ENCODE measurements around the gene TMEM150C. TPM values are rescaled to one million over a fixed set of nuclear protein-coding genes. Genes with fewer than 3 reads are reported as not detected.

TMEM150C gene
- total RNA-seq, 1 experiment from 2014 or later = 0.20 TPM

GRCh38 chr4:82457266-82457665 is 104.5 kb downstream of the TMEM150C start:
- in situ Hi-C loops (cut with HindIII; ENCODE audit: low pct_unique_long_range_greater_than_20kb, low sequenced_read_pairs) = no loop called here
- no peak for DNase-seq (ENCODE audit: low read depth)

GRCh38 chr4:82452026-82452425 is 109.8 kb downstream of the TMEM150C start:
- in situ Hi-C loops (cut with HindIII; ENCODE audit: low pct_unique_long_range_greater_than_20kb, low sequenced_read_pairs) = no loop called here

GRCh38 chr4:82450966-82451755 is 110.6 kb downstream of the TMEM150C start:
- no peak for DNase-seq (ENCODE audit: low read depth)
- in situ Hi-C loops (cut with HindIII; ENCODE audit: low pct_unique_long_range_greater_than_20kb, low sequenced_read_pairs) = no loop called here

More at GRCh38 chr4:82452026-82452425, 109.8 kb downstream of the TMEM150C start:
- no peak for DNase-seq (ENCODE audit: low read depth)

GRCh38 chr4:82447886-82448285 is 113.9 kb downstream of the TMEM150C start:
- in situ Hi-C loops (cut with HindIII; ENCODE audit: low pct_unique_long_range_greater_than_20kb, low sequenced_read_pairs) = no loop called here

GRCh38 chr4:82439088-82439487 is 122.7 kb downstream of the TMEM150C start:
- in situ Hi-C loops (cut with HindIII; ENCODE audit: low pct_unique_long_range_greater_than_20kb, low sequenced_read_pairs) = no loop called here

More at GRCh38 chr4:82447886-82448285, 113.9 kb downstream of the TMEM150C start:
- no peak for DNase-seq (ENCODE audit: low read depth)

GRCh38 chr4:82437285-82438005 is 124.3 kb downstream of the TMEM150C start:
- in situ Hi-C loops (cut with HindIII; ENCODE audit: low pct_unique_long_range_greater_than_20kb, low sequenced_read_pairs) = no loop called here
- no peak for DNase-seq (ENCODE audit: low read depth)

More at GRCh38 chr4:82439088-82439487, 122.7 kb downstream of the TMEM150C start:
- DNase-seq (ENCODE audit: low read depth) = no peak

GRCh38 chr4:82436780-82437179 is 125.0 kb downstream of the TMEM150C start:
- in situ Hi-C loops (cut with HindIII; ENCODE audit: low pct_unique_long_range_greater_than_20kb, low sequenced_read_pairs) = no loop called here
- DNase-seq (ENCODE audit: low read depth) = no peak

- no peak for DNase-seq (ENCODE audit: low read depth)
- in situ Hi-C loops (cut with HindIII; ENCODE audit: low pct_unique_long_range_greater_than_20kb, low sequenced_read_pairs) = no loop called here
Observed at GRCh38 chr4:82436130-82436529, 125.7 kb downstream of the TMEM150C start.

GRCh38 chr4:82434949-82435348 is 126.8 kb downstream of the TMEM150C start:
- DNase-seq (ENCODE audit: low read depth) = no peak
- in situ Hi-C loops (cut with HindIII; ENCODE audit: low pct_unique_long_range_greater_than_20kb, low sequenced_read_pairs) = no loop called here

- DNase-seq (ENCODE audit: low read depth) = no peak
- in situ Hi-C loops (cut with HindIII; ENCODE audit: low pct_unique_long_range_greater_than_20kb, low sequenced_read_pairs) = no loop called here
Observed at GRCh38 chr4:82433791-82434190, 128.0 kb downstream of the TMEM150C start.

Other genes with a start within 250 kb of the TMEM150C start
- 24.0 and 42.8 TPM in 2 replicates for gene HNRNPD, start 188.0 kb downstream of the TMEM150C start, total RNA-seq (2014; rRNA removed; shearing (Covaris generic); ENCODE audit: low replicate concordance)
- 118 and 140 TPM in 2 replicates for gene HNRNPDL, start 131.5 kb downstream of the TMEM150C start, total RNA-seq (2014; rRNA removed; shearing (Covaris generic); ENCODE audit: low replicate concordance)
- gene ENOPH1, start 131.4 kb downstream of the TMEM150C start, total RNA-seq (2014; rRNA removed; shearing (Covaris generic); ENCODE audit: low replicate concordance) = 45.0 and 45.2 TPM in 2 replicates
- gene SCD5, start 236.8 kb upstream of the TMEM150C start, total RNA-seq (2014; rRNA removed; shearing (Covaris generic); ENCODE audit: low replicate concordance) = 4.4 and 7.2 TPM in 2 replicates